Endothelial cell of umbilical vein (primary cell): ENCODE data around the gene MEF2A. TPM values are rescaled to one million over a fixed set of nuclear protein-coding genes. Genes with fewer than 3 reads are reported as not detected.

Experiments used
- BruUV-seq: library from RNA; stranded (reverse); fragments of 400-500 nt; replicated peaks from 2 replicates; lab custom pipeline; 2021; lab: Mats Ljungman, UMichigan
- CTCF ChIA-PET: fragments of 300-600, 350-600 bp; sonication (Branson Sonifier 250); formaldehyde crosslinking; loops from one replicate; lab custom pipeline; 2021; ENCODE audit warnings: antibody characterized with exemption, inconsistent platforms; lab: Charles Lee
- POLR2A ChIA-PET: fragments of 300-600, 350-600 bp; sonication (Branson Sonifier 250); formaldehyde crosslinking; loops from one replicate; lab custom pipeline; 2021; ENCODE audit warnings: antibody characterized with exemption, inconsistent platforms; lab: Charles Lee
- DNase-seq: peaks from one replicate; pipeline ENCODE4 v3.0.0-alpha.2; 2011; ENCODE audit warnings: low read depth, low spot score
- FAIRE-seq: peaks from 2 replicates; lab custom pipeline; 2011; peaks lifted over from hg19 to GRCh38; lab: Jason Lieb, UNC
- H2AFZ ChIP-seq: 2 replicates; pipeline ENCODE4 v1.6.0; 2012; ENCODE audit warnings: low read depth, low read length, control low read depth, inconsistent platforms
- H3K27ac ChIP-seq: 2 replicates; pipeline ENCODE4 v1.5.1; 2011; ENCODE audit warnings: low read depth, mild to moderate bottlenecking, control low read depth, low read length, moderate library complexity; ENCODE audit not compliant: insufficient read depth
- H3K27me3 ChIP-seq, 2 experiments: 2 replicates each; pipeline versions ENCODE4 v1.6.0 to v1.6.1; 2011; ENCODE audit warnings: low read length in 2 of 2, mixed read lengths in 1 of 2; ENCODE audit not compliant: control insufficient read depth in 2 of 2, insufficient read depth in 2 of 2
- H3K36me3 ChIP-seq, 2 experiments: 2 replicates in 1 of 2; 3 replicates in 1 of 2; pipeline ENCODE4 v1.5.1; 2011; ENCODE audit warnings: low read length in 2 of 2, mild to moderate bottlenecking in 1 of 2, moderate library complexity in 1 of 2; ENCODE audit not compliant: control insufficient read depth in 2 of 2, insufficient read depth in 2 of 2; ENCODE audit errors: extremely low read depth in 1 of 2
- H3K4me1 ChIP-seq: 3 replicates; pipeline ENCODE4 v1.5.1; 2011; ENCODE audit warnings: mild to moderate bottlenecking, low read length; ENCODE audit not compliant: control insufficient read depth, insufficient read depth; ENCODE audit errors: extremely low read depth
- H3K4me2 ChIP-seq: 2 replicates; pipeline ENCODE4 v1.6.1; 2011; ENCODE audit warnings: low read length, control low read depth, mixed read lengths; ENCODE audit not compliant: insufficient read depth
- H3K4me3 ChIP-seq, 3 experiments: fragments of 200-600 bp in 1 of 3; sonication (generic), shearing (Covaris generic) in 1 of 3; replicated peaks in 1 of 3; 2 replicates each; pipeline ENCODE4 v1.5.1; 2011 to 2016; ENCODE audit warnings: control low read depth in 3 of 3, low read length in 3 of 3, mild to moderate bottlenecking in 2 of 3, inconsistent platforms in 1 of 3, low read depth in 1 of 3, moderate library complexity in 1 of 3; ENCODE audit not compliant: insufficient read depth in 1 of 3
- H3K79me2 ChIP-seq: 2 replicates; pipeline ENCODE4 v1.6.0; 2012; ENCODE audit warnings: low read length, inconsistent platforms; ENCODE audit not compliant: control insufficient read depth, insufficient read depth
- H3K9ac ChIP-seq: replicated peaks from 2 replicates; pipeline ENCODE3; 2011; ENCODE audit warnings: low read length, control low read depth; ENCODE audit not compliant: insufficient read depth; ENCODE audit errors: extremely low read depth
- H3K9me1 ChIP-seq: replicated peaks from 3 replicates; pipeline ENCODE4 v1.6.0; 2011; ENCODE audit warnings: mild to moderate bottlenecking, low read length; ENCODE audit not compliant: control insufficient read depth, insufficient read depth; ENCODE audit errors: extremely low read depth
- H3K9me3 ChIP-seq: replicated peaks from 2 replicates; pipeline ENCODE4 v1.5.1; 2012; ENCODE audit warnings: low read length, inconsistent platforms; ENCODE audit not compliant: control insufficient read depth, insufficient read depth
- H4K20me1 ChIP-seq: replicated peaks from 2 replicates; pipeline ENCODE3; 2011; ENCODE audit warnings: mild to moderate bottlenecking, low read length; ENCODE audit not compliant: control insufficient read depth, insufficient read depth; ENCODE audit errors: extremely low read depth
- EZH2 ChIP-seq: IDR thresholded peaks from 2 replicates; pipeline ENCODE4 v1.6.1; 2012; ENCODE audit warnings: borderline replicate concordance, low read depth, mild to moderate bottlenecking, moderate library complexity, low read length, inconsistent platforms; ENCODE audit not compliant: severe bottlenecking
- FOS ChIP-seq: IDR thresholded peaks from 2 replicates; pipeline ENCODE4 v1.6.1; 2011; ENCODE audit warnings: mild to moderate bottlenecking, low read length, moderate library complexity, borderline replicate concordance; ENCODE audit not compliant: insufficient read depth
- GATA2 ChIP-seq: IDR thresholded peaks from 2 replicates; pipeline ENCODE4 v1.7.0; 2011; ENCODE audit warnings: low read depth, mild to moderate bottlenecking, moderate library complexity, mixed read lengths, low read length; ENCODE audit not compliant: insufficient read length, insufficient read depth
- JUN ChIP-seq: IDR thresholded peaks from 2 replicates; pipeline ENCODE4 v1.6.1; 2011; ENCODE audit warnings: borderline replicate concordance, low read depth; ENCODE audit not compliant: insufficient read length, insufficient read depth
- POLR2AphosphoS5 ChIP-seq: IDR thresholded peaks from 2 replicates; pipeline ENCODE4 v1.6.1; 2012; ENCODE audit warnings: low read depth, mild to moderate bottlenecking, control low read depth, low read length, moderate library complexity; ENCODE audit not compliant: insufficient read depth
- dilution Hi-C: fragments of 300-500 bp; cut with MboI; formaldehyde crosslinking; loops from one replicate; pipeline ENCODE4 v1.15.0; 2019; ENCODE audit warnings: low sequenced_read_pairs; ENCODE audit not compliant: extremely low pct_ligation_motif_present
- intact Hi-C: fragments of 100-400 bp; cut with micrococcal nuclease; formaldehyde crosslinking; loops from one replicate; pipeline ENCODE4 v1.10.0; 2022
- polyA plus RNA-seq, 4 experiments: library from polyadenylated mRNA; depleted of rRNA in 3 of 4; stranded (reverse) in 3 of 4; unstranded in 1 of 4; fragments of >200 nt; gene quantifications; 2 replicates each; pipeline versions ENCODE4 v1.2.1 to v1.2.3, GENCODE V29; 2011 to 2012; ENCODE audit warnings: missing spikeins in 1 of 4
- total RNA-seq: library from RNA; stranded (reverse); gene quantifications from 2 replicates; pipeline ENCODE4 v1.2.3, GENCODE V29; 2021
- TF ChIP-seq, protein P1 (sequence below), 2 donors: IDR thresholded peaks; 1 replicate in 1 of 2; 2 replicates in 1 of 2; pipeline ENCODE4 v1.5.1; 2011; ENCODE audit warnings: low read length in 2 of 2, mild to moderate bottlenecking in 2 of 2, moderate library complexity in 2 of 2, control low read depth in 1 of 2, inconsistent platforms in 1 of 2, low read depth in 1 of 2; ENCODE audit not compliant: insufficient read depth in 1 of 2; ENCODE audit errors: extremely low read depth in 1 of 2
- TF ChIP-seq, protein P2 (sequence below): IDR thresholded peaks from 2 replicates; pipeline ENCODE4 v1.6.1; 2011; ENCODE audit not compliant: insufficient read depth, insufficient read length

Gene MEF2A
- total and polyA plus RNA-seq, 2 donors (not counting 3 experiments of a cell fraction or from before 2014, with no cell fraction given) = 38.0 to 45.3 TPM

DNA sequence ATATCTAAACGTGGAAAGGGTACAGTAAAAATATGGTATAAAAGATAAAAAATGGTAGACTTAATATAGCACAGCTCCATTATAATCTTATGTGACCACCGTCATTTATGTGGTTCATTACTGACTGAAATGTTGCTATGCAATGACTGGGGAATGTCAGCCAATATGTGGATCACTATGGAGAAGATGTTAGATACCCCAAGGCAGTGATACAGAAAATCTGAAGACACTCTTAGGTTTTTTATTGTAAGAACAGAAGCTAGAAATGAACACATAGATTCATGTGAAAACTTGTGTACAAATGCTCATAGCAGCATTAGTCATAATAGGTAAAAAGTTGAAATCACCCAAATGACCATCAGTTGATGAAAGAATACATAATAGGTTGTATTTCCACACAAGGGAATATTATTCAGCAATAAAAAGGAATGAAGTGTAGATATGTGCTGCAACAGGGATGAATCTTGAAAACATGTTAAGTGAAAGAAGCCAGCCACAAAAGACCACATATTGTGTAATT, 18.4 kb downstream of the MEF2A start:
- H3K4me3 ChIP-seq = no peak overlapping the region
- no TSS peak for BruUV-seq
- dilution Hi-C loops = no loop called here
- intact Hi-C loops = no loop called here
- no peak for TF ChIP-seq FOS
- TF ChIP-seq POLR2AphosphoS5 = no peak
- TF ChIP-seq, protein P1, sequence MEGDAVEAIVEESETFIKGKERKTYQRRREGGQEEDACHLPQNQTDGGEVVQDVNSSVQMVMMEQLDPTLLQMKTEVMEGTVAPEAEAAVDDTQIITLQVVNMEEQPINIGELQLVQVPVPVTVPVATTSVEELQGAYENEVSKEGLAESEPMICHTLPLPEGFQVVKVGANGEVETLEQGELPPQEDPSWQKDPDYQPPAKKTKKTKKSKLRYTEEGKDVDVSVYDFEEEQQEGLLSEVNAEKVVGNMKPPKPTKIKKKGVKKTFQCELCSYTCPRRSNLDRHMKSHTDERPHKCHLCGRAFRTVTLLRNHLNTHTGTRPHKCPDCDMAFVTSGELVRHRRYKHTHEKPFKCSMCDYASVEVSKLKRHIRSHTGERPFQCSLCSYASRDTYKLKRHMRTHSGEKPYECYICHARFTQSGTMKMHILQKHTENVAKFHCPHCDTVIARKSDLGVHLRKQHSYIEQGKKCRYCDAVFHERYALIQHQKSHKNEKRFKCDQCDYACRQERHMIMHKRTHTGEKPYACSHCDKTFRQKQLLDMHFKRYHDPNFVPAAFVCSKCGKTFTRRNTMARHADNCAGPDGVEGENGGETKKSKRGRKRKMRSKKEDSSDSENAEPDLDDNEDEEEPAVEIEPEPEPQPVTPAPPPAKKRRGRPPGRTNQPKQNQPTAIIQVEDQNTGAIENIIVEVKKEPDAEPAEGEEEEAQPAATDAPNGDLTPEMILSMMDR (IDR thresholded peaks at IDR 0.05; ENCODE audit: extremely low read depth in 1 of 2, insufficient read depth in 1 of 2, low read depth in 1 of 2, low read length in 2 of 2) = no peak
- TF ChIP-seq, protein P2, sequence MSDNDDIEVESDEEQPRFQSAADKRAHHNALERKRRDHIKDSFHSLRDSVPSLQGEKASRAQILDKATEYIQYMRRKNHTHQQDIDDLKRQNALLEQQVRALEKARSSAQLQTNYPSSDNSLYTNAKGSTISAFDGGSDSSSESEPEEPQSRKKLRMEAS = no peak
- no peak for TF ChIP-seq JUN
- TF ChIP-seq GATA2 = no peak
- no peak for TF ChIP-seq EZH2
- H3K36me3 ChIP-seq = no peaks in the 10 kb centered on the region
- DNase-seq (no peak), FAIRE-seq (no peak)
- POLR2A ChIA-PET = no interaction called here
- peaks cover 87% of the 10 kb centered on the region for H3K79me2 ChIP-seq
- H3K9ac ChIP-seq = no peak overlapping the region
- H2AFZ ChIP-seq = no peak overlapping the region
- H3K27ac ChIP-seq = no peak overlapping the region
- H3K9me1 ChIP-seq = no peaks in the 10 kb centered on the region
- CTCF ChIA-PET = no interaction called here
- H3K27me3 ChIP-seq = no peaks in the 10 kb centered on the region
- no peak overlapping the region for H3K4me2 ChIP-seq
- no peaks in the 10 kb centered on the region for H3K4me1 ChIP-seq
- H4K20me1 ChIP-seq = peaks cover 18% of the 10 kb centered on the region
- H3K9me3 ChIP-seq = no peaks in the 10 kb centered on the region
